ENCODE data around the gene ARPC2.

ARPC2 gene

DNA sequence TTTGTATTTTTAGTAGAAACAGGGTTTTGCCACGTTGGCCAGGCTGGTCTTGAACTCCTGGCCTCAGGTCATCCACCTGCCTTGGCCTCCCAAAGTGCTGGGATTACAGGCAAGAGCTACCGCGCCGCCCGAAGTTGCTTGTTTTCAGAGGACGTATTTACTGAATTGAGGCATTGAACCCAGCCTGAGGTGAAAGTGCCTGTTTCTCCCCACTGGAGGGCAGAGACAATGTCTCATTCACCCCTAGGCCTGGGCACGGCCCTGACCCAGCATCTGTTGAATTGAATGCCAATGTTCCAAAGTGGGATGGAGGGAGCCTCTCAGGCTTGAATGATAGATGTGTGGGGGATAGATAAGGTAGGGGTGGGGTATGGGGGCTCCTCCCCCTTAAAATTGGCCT lies 79.9 kb downstream of the ARPC2 start:
- H3K56ac ChIP-seq (ENCODE audit: low read length), result no peak overlapping the region
- no peak overlapping the region for H2BK5ac ChIP-seq (ENCODE audit: low read length)
- H3K23ac ChIP-seq (ENCODE audit: low read length), result no peak overlapping the region
- no peak overlapping the region for H3K4me2 ChIP-seq (ENCODE audit: low read length)
- no peak overlapping the region for H3K18ac ChIP-seq (ENCODE audit: low read length)
- no peak overlapping the region for H4K5ac ChIP-seq (ENCODE audit: low read length)
- H4K8ac ChIP-seq (ENCODE audit: low read depth, low read length), result no peak overlapping the region
- H2BK15ac ChIP-seq (replicated peaks; ENCODE audit: low read depth), result no peak overlapping the region
- no peak overlapping the region for H3K27ac ChIP-seq (ENCODE audit: low read depth, low read length)
- no peaks in the 10 kb centered on the region for H3K27me3 ChIP-seq (ENCODE audit: insufficient read depth, low read length, poor library complexity)
- DNase-seq, result no peak
- no peak overlapping the region for H3K9ac ChIP-seq (ENCODE audit: low read length)
- H3K79me2 ChIP-seq (ENCODE audit: control insufficient read depth, insufficient read depth, low read length), result no peaks in the 10 kb centered on the region
- no peak overlapping the region for H2BK120ac ChIP-seq (ENCODE audit: low read depth, low read length)
- H2AK5ac ChIP-seq (ENCODE audit: low read length), result no peak overlapping the region
- no peaks in the 10 kb centered on the region for H3K79me1 ChIP-seq (ENCODE audit: low read length)
- no peak overlapping the region for H3K4ac ChIP-seq (ENCODE audit: low read depth, low read length)
- no peaks in the 10 kb centered on the region for H3K36me3 ChIP-seq (ENCODE audit: control insufficient read depth, insufficient read depth, low read length)
- no peaks in the 10 kb centered on the region for H3K4me1 ChIP-seq (ENCODE audit: control insufficient read depth, low read depth, low read length)
- no peak overlapping the region for H3K4me3 ChIP-seq (ENCODE audit: low read length)
- WGBS (ENCODE audit: extremely low coverage, insufficient coverage, low lambda C conversion rate), result no CpG with 5 or more reads among the region's 7 CpGs

DNA sequence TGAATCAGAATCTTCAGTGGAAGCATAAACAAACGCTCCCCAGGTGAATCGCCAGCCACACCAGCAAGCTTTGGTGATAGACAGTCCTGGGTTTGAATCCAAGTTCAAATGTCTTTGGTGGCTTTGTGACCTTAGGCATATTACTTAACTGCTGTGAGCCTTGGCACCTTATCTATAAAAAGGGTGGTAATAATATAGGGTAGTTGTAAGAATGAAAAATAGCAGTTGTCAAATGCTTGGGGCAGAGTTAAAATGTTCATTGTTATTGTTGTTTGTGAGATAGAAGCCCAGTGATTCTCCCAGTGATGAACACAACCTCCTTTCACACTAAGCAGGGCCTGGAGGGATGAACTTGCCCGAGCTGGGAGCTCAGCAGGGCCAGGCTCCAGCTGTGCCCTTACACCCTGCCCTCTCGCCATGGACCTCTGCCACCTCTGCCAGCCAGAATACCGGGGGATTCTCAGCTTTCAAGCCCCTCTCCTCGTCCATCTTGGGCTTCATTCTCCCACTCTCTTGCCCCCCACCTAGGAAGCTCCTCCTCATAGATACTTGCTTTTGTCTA lies 81.4 kb downstream of the ARPC2 start:
- DNase-seq, result no peak
- Histone ChIP-seq H4K5ac (ENCODE audit: low read length) (no peak overlapping the region), H3K27ac (ENCODE audit: low read depth, low read length) (no peak overlapping the region), H4K8ac (ENCODE audit: low read depth, low read length) (no peak overlapping the region), H3K18ac (ENCODE audit: low read length) (no peak overlapping the region), H2AK5ac (ENCODE audit: low read length) (no peak overlapping the region), H2BK120ac (ENCODE audit: low read depth, low read length) (no peak overlapping the region), H3K4me2 (ENCODE audit: low read length) (no peak overlapping the region), H3K36me3 (ENCODE audit: control insufficient read depth, insufficient read depth, low read length) (no peaks in the 10 kb centered on the region), H2BK15ac (replicated peaks; ENCODE audit: low read depth) (no peak overlapping the region), H3K56ac (ENCODE audit: low read length) (peak overlapping the region; percentile 27), H3K27me3 (ENCODE audit: insufficient read depth, low read length, poor library complexity) (no peaks in the 10 kb centered on the region), H3K4me1 (ENCODE audit: control insufficient read depth, low read depth, low read length) (no peaks in the 10 kb centered on the region), H2BK5ac (ENCODE audit: low read length) (no peak overlapping the region), H3K23ac (ENCODE audit: low read length) (no peak overlapping the region), H3K9ac (ENCODE audit: low read length) (no peak overlapping the region), H3K79me1 (ENCODE audit: low read length) (no peaks in the 10 kb centered on the region), H3K79me2 (ENCODE audit: control insufficient read depth, insufficient read depth, low read length) (no peaks in the 10 kb centered on the region), H3K4me3 (ENCODE audit: low read length) (no peak overlapping the region), H3K4ac (ENCODE audit: low read depth, low read length) (no peak overlapping the region)
- no CpG with 5 or more reads among the region's 6 CpGs for WGBS (ENCODE audit: extremely low coverage, insufficient coverage, low lambda C conversion rate)

DNA sequence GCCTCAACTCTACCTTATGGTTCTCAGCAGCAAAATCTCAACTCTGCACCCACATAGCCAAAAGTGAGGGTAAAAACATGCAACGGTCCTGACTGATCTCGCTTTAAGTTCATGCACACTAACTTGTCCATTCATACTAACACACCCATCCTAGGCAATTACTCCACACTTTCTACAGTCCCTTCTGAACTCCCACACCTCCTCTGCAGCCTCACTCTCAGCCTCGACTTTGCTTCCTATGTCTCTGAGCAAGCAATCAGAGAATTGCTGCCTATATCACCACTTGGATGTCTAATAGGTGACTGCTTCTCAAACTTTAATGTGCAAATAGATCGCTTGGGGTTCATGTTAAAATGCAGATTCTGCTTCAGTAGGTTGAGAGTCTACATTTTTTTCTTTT lies 83.2 kb downstream of the ARPC2 start:
- H2BK15ac ChIP-seq (replicated peaks; ENCODE audit: low read depth), result no peak overlapping the region
- H3K56ac ChIP-seq (ENCODE audit: low read length), result no peak overlapping the region
- WGBS (ENCODE audit: extremely low coverage, insufficient coverage, low lambda C conversion rate), result no CpG with 5 or more reads among the region's 4 CpGs
- H4K5ac ChIP-seq (ENCODE audit: low read length), result no peak overlapping the region
- H2BK120ac ChIP-seq (ENCODE audit: low read depth, low read length), result no peak overlapping the region
- H3K27me3 ChIP-seq (ENCODE audit: insufficient read depth, low read length, poor library complexity), result no peaks in the 10 kb centered on the region
- no peaks in the 10 kb centered on the region for H3K36me3 ChIP-seq (ENCODE audit: control insufficient read depth, insufficient read depth, low read length)
- H2AK5ac ChIP-seq (ENCODE audit: low read length), result no peak overlapping the region
- no peak overlapping the region for H3K23ac ChIP-seq (ENCODE audit: low read length)
- DNase-seq, result no peak
- no peak overlapping the region for H4K8ac ChIP-seq (ENCODE audit: low read depth, low read length)
- H3K18ac ChIP-seq (ENCODE audit: low read length), result no peak overlapping the region
- no peak overlapping the region for H3K4me2 ChIP-seq (ENCODE audit: low read length)
- no peak overlapping the region for H3K27ac ChIP-seq (ENCODE audit: low read depth, low read length)
- no peak overlapping the region for H3K4me3 ChIP-seq (ENCODE audit: low read length)
- no peak overlapping the region for H2BK5ac ChIP-seq (ENCODE audit: low read length)
- no peaks in the 10 kb centered on the region for H3K79me1 ChIP-seq (ENCODE audit: low read length)
- no peak overlapping the region for H3K4ac ChIP-seq (ENCODE audit: low read depth, low read length)
- no peaks in the 10 kb centered on the region for H3K4me1 ChIP-seq (ENCODE audit: control insufficient read depth, low read depth, low read length)
- no peaks in the 10 kb centered on the region for H3K79me2 ChIP-seq (ENCODE audit: control insufficient read depth, insufficient read depth, low read length)
- no peak overlapping the region for H3K9ac ChIP-seq (ENCODE audit: low read length)

DNA sequence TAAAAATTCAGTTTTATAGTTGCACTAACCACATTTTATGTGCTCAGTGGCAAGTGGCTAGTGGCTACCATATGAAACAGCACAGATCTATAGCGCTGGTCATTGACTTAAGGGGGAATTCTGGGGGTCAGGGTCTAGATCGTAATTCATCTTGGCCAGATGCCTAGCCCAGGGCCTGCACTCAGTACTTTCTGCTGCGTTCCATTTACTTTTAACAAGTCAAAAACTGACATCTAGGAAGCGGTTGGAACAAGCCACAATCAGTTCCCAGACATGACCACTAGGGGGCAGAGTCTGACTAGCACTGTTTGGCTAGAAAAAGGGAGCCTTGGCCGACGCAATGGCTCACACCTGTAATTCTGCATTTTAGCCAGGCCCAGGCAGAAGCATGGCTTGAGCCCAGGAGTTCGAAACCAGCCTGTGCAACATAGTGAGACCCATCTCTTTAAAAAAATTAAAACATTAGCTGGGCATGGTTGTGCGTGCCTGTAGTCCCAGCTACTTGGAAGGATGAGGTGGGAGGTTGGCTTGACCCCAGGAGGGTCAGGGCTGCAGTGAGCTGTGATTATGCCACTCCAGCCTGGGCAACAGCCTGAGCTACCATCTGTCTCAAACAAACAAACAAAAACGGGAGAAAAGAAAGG lies 84.3 kb downstream of the ARPC2 start:
- H4K5ac ChIP-seq (ENCODE audit: low read length), result no peak overlapping the region
- no peak overlapping the region for H3K9ac ChIP-seq (ENCODE audit: low read length)
- H3K4ac ChIP-seq (ENCODE audit: low read depth, low read length), result no peak overlapping the region
- H3K79me1 ChIP-seq (ENCODE audit: low read length), result no peaks in the 10 kb centered on the region
- H3K27ac ChIP-seq (ENCODE audit: low read depth, low read length), result no peak overlapping the region
- no peak overlapping the region for H2BK15ac ChIP-seq (replicated peaks; ENCODE audit: low read depth)
- H3K27me3 ChIP-seq (ENCODE audit: insufficient read depth, low read length, poor library complexity), result no peaks in the 10 kb centered on the region
- H3K23ac ChIP-seq (ENCODE audit: low read length), result no peak overlapping the region
- H3K56ac ChIP-seq (ENCODE audit: low read length), result no peak overlapping the region
- no peak overlapping the region for H3K4me2 ChIP-seq (ENCODE audit: low read length)
- DNase-seq, result peak; percentile 92
- H2BK120ac ChIP-seq (ENCODE audit: low read depth, low read length), result no peak overlapping the region
- H3K18ac ChIP-seq (ENCODE audit: low read length), result no peak overlapping the region
- H2BK5ac ChIP-seq (ENCODE audit: low read length), result no peak overlapping the region
- H3K79me2 ChIP-seq (ENCODE audit: control insufficient read depth, insufficient read depth, low read length), result no peaks in the 10 kb centered on the region
- no peak overlapping the region for H3K4me3 ChIP-seq (ENCODE audit: low read length)
- H3K4me1 ChIP-seq (ENCODE audit: control insufficient read depth, low read depth, low read length), result no peaks in the 10 kb centered on the region
- no CpG with 5 or more reads among the region's 9 CpGs for WGBS (ENCODE audit: extremely low coverage, insufficient coverage, low lambda C conversion rate)
- H3K36me3 ChIP-seq (ENCODE audit: control insufficient read depth, insufficient read depth, low read length), result no peaks in the 10 kb centered on the region
- H4K8ac ChIP-seq (ENCODE audit: low read depth, low read length), result no peak overlapping the region
- H2AK5ac ChIP-seq (ENCODE audit: low read length), result no peak overlapping the region
